ENCODE data around the gene LMNTD1. TPM values are rescaled to one million over a fixed set of nuclear protein-coding genes. Genes with fewer than 3 reads are reported as not detected.
"Not testable (repeated sequence)": the region's sequence is repeated elsewhere in the genome, so short reads cannot be mapped to it uniquely, and the experiment has no call there.

LMNTD1 gene
- polyA plus RNA-seq, 1 experiment, result 0.57 TPM

DNA sequence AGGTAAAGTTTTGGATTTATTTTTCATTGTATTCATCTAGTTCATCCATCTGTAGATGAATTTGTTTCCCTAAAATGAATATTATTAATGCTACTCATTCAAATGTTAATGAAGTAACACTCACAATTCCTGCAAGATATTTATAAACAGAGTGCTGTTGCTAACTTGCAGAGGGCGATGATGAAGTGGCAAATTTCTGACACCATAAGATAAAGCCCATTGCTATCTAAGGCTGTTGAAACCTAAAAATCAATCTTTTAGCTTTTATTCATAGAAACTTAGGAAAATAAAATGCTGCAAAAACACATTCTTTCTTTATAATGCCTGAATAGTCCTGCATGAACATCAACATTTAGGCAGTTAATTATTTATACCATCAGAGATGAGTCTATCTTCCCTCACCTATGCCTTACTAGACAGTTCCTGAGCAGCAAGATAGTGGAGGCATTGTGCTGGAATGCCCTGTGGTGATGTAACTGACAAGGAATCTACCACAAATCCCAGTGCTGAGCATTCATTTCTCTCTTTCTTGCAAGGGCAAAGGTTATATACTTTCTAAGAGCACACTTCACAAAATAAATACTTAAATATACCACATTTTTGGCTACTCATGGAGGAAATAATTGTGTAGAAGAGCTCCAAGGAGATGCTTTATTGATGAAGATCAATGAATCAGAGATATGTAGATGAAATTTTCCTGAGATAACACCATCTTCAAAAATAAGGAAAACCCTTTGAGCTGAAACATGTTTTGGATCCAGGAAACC lies 57.6 kb downstream of the LMNTD1 start:
- ChIA-PET CTCF (interaction anchor here (0.5 kb wide), 1 partner anchor 372 kb away, joined by 3 read pairs; no protein-coding TSS in a partner anchor), POLR2A (interaction anchor here (0.6 to 1.0 kb wide), 2 partner anchors 38 to 357 kb away, joined by 3 read pairs; no protein-coding TSS in a partner anchor)
- H3K27ac ChIP-seq (ENCODE audit: low read depth, low read length), result no peak overlapping the region
- peak; percentile 57 for DNase-seq (ENCODE audit: low read depth, low spot score)
- H3K27me3 ChIP-seq (ENCODE audit: control insufficient read depth, insufficient read depth, low read length), result no peaks in the 10 kb centered on the region
- TF ChIP-seq, protein P1, sequence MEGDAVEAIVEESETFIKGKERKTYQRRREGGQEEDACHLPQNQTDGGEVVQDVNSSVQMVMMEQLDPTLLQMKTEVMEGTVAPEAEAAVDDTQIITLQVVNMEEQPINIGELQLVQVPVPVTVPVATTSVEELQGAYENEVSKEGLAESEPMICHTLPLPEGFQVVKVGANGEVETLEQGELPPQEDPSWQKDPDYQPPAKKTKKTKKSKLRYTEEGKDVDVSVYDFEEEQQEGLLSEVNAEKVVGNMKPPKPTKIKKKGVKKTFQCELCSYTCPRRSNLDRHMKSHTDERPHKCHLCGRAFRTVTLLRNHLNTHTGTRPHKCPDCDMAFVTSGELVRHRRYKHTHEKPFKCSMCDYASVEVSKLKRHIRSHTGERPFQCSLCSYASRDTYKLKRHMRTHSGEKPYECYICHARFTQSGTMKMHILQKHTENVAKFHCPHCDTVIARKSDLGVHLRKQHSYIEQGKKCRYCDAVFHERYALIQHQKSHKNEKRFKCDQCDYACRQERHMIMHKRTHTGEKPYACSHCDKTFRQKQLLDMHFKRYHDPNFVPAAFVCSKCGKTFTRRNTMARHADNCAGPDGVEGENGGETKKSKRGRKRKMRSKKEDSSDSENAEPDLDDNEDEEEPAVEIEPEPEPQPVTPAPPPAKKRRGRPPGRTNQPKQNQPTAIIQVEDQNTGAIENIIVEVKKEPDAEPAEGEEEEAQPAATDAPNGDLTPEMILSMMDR (IDR thresholded peaks at IDR 0.05; ENCODE audit: low read depth, low read length), result no peak
- H3K4me3 ChIP-seq (ENCODE audit: low read depth, low read length), result no peak overlapping the region
- H3K9me3 ChIP-seq (ENCODE audit: control insufficient read depth, insufficient read depth, low read length), result peaks cover 5% of the 10 kb centered on the region; the same call in 1 of the 2 replicates

DNA sequence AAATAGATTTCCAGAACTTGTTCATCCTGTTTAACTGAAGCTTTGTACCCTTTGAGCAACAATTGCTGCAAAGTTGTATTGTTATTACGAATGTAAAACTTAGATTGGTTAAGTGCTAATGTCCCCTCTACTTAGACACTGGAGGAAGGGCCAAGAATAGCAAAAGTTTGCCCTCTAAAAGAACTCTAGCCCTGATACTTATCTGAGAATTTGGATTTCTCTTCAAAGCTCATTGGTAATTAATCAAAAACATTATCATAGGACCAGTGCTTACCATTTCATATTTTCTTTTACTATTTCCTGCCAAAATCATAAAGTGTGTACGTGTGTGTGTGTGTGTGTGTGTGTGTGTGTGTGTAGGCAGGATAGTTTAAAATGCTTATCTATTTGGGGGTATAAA lies 58.2 kb downstream of the LMNTD1 start:
- TF ChIP-seq, protein P1 (IDR thresholded peaks at IDR 0.05; ENCODE audit: low read depth, low read length), result no peak
- Histone ChIP-seq H3K27me3 (ENCODE audit: control insufficient read depth, insufficient read depth, low read length) (no peaks in the 10 kb centered on the region), H3K9me3 (ENCODE audit: control insufficient read depth, insufficient read depth, low read length) (peaks cover 5% of the 10 kb centered on the region; the same call in 1 of the 2 replicates), H3K4me3 (ENCODE audit: low read depth, low read length) (no peak overlapping the region), H3K27ac (ENCODE audit: low read depth, low read length) (no peak overlapping the region)
- POLR2A ChIA-PET, result interaction anchor here (1.0 kb wide), 1 partner anchor 358 kb away, joined by 3 read pairs; no protein-coding TSS in a partner anchor
- no peak for DNase-seq (ENCODE audit: low read depth, low spot score)
- CTCF ChIA-PET, result interaction anchor here (0.5 kb wide), 1 partner anchor 372 kb away, joined by 3 read pairs; no protein-coding TSS in a partner anchor

DNA sequence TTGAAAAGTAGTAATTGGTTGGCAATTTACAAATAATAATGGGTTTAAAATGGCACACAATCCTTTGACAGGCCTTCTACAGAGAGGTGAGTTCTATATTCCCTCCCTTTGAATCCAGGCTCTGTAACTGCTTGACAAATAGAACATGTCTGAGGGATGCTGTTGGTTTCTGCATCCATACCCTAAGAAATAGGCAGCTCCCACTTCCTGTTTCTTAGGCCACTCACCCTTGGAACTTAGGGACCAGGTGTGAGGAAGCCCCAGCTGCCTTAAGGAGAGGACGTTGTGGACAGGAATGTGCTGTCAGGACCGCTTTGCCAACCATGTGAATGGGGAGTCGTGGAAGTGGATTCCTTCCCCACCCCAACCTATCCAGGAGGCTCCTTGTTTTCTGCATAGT lies 59.4 kb downstream of the LMNTD1 start:
- Histone ChIP-seq H3K27ac (ENCODE audit: low read depth, low read length) (no peak overlapping the region), H3K27me3 (ENCODE audit: control insufficient read depth, insufficient read depth, low read length) (no peaks in the 10 kb centered on the region), H3K9me3 (ENCODE audit: control insufficient read depth, insufficient read depth, low read length) (peaks cover 5% of the 10 kb centered on the region; the same call in 1 of the 2 replicates), H3K4me3 (ENCODE audit: low read depth, low read length) (no peak overlapping the region)
- TF ChIP-seq, protein P1 (IDR thresholded peaks at IDR 0.05; ENCODE audit: low read depth, low read length), result no peak
- DNase-seq (ENCODE audit: low read depth, low spot score), result no peak
- POLR2A ChIA-PET, result interaction anchor here (0.5 kb wide), 1 partner anchor 480 kb away, joined by 3 read pairs; no protein-coding TSS in a partner anchor
- CTCF ChIA-PET, result no interaction called here

DNA sequence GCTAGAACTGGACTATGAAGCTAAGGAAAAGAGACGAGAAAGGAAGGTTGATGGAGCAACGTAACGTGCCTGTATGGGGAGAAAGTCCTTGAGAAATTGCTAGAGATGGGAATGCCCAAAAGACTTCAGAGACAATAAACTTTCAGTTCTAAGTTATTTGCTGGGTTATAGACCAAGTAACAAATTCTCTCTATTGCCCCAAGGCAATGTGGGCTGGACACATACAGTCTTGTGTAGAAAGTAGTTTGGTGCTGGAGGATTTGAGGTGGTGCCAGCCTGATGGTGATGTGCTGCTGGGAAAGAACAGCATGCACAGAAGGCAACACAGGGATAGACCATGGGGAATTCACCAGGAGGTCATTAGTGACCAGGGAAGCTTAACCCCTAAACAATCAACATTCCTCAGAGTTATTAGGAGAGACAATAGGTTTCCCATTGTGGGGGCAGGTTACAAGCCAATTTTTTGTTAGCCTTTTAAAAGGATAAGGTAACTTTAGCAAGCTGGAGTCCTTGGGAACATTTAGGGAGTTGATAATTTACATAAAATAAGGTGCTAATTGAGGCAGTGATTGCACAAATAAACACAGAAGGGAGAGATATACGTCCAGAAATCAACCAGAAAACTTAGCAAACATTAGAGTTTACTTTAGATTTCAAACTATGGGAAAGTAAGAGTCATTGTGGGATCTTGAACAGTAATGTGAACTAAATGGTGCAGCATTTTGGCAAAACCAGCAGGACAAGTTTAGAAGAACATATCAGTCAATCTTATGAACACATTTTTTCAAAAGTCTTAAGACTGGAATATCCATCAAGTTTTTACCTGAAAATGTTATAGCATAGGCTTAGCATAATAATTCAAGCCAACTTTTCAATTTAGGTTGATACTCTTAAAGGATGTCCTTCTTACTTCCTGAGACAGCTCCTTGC lies 61.4 kb downstream of the LMNTD1 start:
- TF ChIP-seq, protein P1 (IDR thresholded peaks at IDR 0.05; ENCODE audit: low read depth, low read length), result no peak
- H3K27me3 ChIP-seq (ENCODE audit: control insufficient read depth, insufficient read depth, low read length), result no peaks in the 10 kb centered on the region
- CTCF ChIA-PET, result no interaction called here
- no peak for DNase-seq (ENCODE audit: low read depth, low spot score)
- H3K4me3 ChIP-seq (ENCODE audit: low read depth, low read length), result no peak overlapping the region
- POLR2A ChIA-PET, result no interaction called here
- no peaks in the 10 kb centered on the region for H3K9me3 ChIP-seq (ENCODE audit: control insufficient read depth, insufficient read depth, low read length)
- H3K27ac ChIP-seq (ENCODE audit: low read depth, low read length), result no peak overlapping the region

DNA sequence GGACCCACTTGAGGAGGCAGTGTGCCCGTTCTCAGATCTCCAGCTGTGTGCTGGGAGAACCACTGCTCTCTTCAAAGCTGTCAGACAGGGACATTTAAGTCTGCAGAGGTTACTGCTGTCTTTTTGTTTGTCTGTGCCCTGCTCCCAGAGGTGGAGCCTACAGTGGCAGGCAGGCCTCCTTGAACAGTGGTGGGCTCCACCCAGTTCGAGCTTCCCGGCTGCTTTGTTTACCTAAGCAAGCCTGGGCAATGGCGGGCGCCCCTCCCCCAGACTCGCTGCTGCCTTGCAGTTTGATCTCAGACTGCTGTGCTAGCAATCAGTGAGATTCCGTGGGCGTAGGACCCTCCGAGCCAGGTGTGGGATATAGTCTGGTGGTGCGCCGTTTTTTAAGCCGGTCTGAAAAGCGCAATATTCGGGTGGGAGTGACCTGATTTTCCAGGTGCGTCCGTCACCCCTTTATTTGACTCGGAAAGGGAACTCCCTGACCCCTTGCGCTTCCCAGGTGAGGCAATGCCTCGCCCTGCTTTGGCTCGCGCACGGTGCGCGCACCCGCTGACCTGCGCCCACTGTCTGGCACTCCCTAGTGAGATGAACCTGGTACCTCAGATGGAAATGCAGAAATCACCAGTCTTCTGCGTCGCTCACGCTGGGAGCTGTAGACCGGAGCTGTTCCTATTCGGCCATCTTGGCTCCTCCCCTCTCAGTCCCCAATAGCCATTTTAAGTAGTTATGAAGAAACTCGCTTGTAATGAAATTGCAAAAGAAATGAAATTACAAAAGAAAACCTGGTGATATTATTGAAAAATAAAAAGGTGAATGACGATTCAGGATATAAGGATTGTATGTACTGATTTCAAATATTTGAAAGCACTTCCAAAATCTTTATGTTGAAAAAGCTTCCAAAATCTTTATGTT lies 63.9 kb downstream of the LMNTD1 start:
- H3K4me3 ChIP-seq (ENCODE audit: low read depth, low read length); CTCF ChIA-PET; DNase-seq (ENCODE audit: low read depth, low spot score); H3K27me3 ChIP-seq (ENCODE audit: control insufficient read depth, insufficient read depth, low read length); H3K27ac ChIP-seq (ENCODE audit: low read depth, low read length); H3K9me3 ChIP-seq (ENCODE audit: control insufficient read depth, insufficient read depth, low read length); POLR2A ChIA-PET: not testable (repeated sequence)
